ENCODE results near the gene AADAT.

DNA sequence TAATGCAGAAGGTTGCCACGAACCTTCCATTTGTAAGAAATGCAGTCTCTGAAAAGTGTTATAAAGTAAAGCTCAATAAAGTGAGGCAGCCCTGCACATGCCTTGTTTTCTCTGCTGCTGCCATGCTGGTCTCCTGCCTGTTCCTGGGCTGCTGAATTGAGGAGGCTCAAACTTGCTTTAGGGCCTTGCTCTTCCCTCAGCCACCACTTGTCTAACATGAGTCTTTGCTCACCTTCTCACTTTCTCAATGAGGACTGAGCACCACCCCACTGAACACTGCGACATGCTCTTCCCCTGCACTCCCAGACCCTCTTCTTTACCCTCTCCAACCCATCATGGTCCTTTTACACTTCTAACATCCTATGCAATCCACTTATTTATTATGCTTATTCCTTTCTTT, 38.4 kb downstream of the AADAT start:
- no peak for TF ChIP-seq EP300 (IDR thresholded peaks at IDR 0.05)
- no peak for TF ChIP-seq MAZ (IDR thresholded peaks at IDR 0.05; ENCODE audit: borderline replicate concordance, low read depth, low read length)
- no peak for TF ChIP-seq POLR2A (IDR thresholded peaks at IDR 0.05; ENCODE audit: low read length)
- TF ChIP-seq, protein P1, sequence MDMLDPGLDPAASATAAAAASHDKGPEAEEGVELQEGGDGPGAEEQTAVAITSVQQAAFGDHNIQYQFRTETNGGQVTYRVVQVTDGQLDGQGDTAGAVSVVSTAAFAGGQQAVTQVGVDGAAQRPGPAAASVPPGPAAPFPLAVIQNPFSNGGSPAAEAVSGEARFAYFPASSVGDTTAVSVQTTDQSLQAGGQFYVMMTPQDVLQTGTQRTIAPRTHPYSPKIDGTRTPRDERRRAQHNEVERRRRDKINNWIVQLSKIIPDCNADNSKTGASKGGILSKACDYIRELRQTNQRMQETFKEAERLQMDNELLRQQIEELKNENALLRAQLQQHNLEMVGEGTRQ (IDR thresholded peaks at IDR 0.05), result no peak
- no peak for TF ChIP-seq CHD2 (IDR thresholded peaks at IDR 0.05; ENCODE audit: low read length, partially characterized antibody)
- no peak for TF ChIP-seq POLR2AphosphoS2 (conservative IDR thresholded peaks at IDR 0.05; ENCODE audit: low read length)
- TF ChIP-seq, protein P2, sequence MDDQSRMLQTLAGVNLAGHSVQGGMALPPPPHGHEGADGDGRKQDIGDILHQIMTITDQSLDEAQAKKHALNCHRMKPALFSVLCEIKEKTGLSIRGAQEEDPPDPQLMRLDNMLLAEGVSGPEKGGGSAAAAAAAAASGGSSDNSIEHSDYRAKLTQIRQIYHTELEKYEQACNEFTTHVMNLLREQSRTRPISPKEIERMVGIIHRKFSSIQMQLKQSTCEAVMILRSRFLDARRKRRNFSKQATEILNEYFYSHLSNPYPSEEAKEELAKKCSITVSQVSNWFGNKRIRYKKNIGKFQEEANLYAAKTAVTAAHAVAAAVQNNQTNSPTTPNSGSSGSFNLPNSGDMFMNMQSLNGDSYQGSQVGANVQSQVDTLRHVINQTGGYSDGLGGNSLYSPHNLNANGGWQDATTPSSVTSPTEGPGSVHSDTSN (IDR thresholded peaks at IDR 0.05), result no peak
- TF ChIP-seq, protein P3, sequence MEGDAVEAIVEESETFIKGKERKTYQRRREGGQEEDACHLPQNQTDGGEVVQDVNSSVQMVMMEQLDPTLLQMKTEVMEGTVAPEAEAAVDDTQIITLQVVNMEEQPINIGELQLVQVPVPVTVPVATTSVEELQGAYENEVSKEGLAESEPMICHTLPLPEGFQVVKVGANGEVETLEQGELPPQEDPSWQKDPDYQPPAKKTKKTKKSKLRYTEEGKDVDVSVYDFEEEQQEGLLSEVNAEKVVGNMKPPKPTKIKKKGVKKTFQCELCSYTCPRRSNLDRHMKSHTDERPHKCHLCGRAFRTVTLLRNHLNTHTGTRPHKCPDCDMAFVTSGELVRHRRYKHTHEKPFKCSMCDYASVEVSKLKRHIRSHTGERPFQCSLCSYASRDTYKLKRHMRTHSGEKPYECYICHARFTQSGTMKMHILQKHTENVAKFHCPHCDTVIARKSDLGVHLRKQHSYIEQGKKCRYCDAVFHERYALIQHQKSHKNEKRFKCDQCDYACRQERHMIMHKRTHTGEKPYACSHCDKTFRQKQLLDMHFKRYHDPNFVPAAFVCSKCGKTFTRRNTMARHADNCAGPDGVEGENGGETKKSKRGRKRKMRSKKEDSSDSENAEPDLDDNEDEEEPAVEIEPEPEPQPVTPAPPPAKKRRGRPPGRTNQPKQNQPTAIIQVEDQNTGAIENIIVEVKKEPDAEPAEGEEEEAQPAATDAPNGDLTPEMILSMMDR (IDR thresholded peaks at IDR 0.05), result no peak
